Neuronal stem cell (in vitro differentiated cells): ENCODE results near the gene TMEM187.

Experiments used
- DNase-seq: peaks from one replicate; pipeline ENCODE4 v3.0.0-alpha.2; 2013; ENCODE audit warnings: low spot score
- H2AFZ ChIP-seq: one replicate; pipeline ENCODE4 v1.6.1; 2013; ENCODE audit warnings: mild to moderate bottlenecking, low read length, inconsistent platforms
- H2AK5ac ChIP-seq: 2 replicates; pipeline ENCODE4 v1.6.1; 2013; ENCODE audit warnings: low read depth, mild to moderate bottlenecking, inconsistent platforms, low read length, moderate library complexity, mixed read lengths
- H2BK120ac ChIP-seq: 2 replicates; pipeline ENCODE4 v1.6.1; 2013; ENCODE audit warnings: low read depth, mild to moderate bottlenecking, inconsistent platforms, low read length, moderate library complexity, mixed read lengths
- H2BK12ac ChIP-seq: one replicate; pipeline ENCODE4 v1.6.1; 2013; ENCODE audit warnings: low read length, inconsistent platforms
- H2BK15ac ChIP-seq: 2 replicates; pipeline ENCODE4 v1.6.1; 2013; ENCODE audit warnings: mild to moderate bottlenecking, low read length, inconsistent platforms, mixed read lengths
- H2BK5ac ChIP-seq: one replicate; pipeline ENCODE4 v1.6.1; 2013; ENCODE audit warnings: inconsistent platforms, mild to moderate bottlenecking, low read length, moderate library complexity
- H3K14ac ChIP-seq: one replicate; pipeline ENCODE4 v1.6.1; 2013; ENCODE audit warnings: low read length, inconsistent platforms
- H3K18ac ChIP-seq: 2 replicates; pipeline ENCODE4 v1.6.1; 2013; ENCODE audit warnings: low read length, inconsistent platforms
- H3K23ac ChIP-seq: 2 replicates; pipeline ENCODE4 v1.6.1; 2013; ENCODE audit warnings: low read depth, mild to moderate bottlenecking, mixed read lengths, low read length, inconsistent platforms; ENCODE audit not compliant: poor library complexity
- H3K27ac ChIP-seq: replicated peaks from 3 replicates; pipeline ENCODE4 v1.5.1; 2013; ENCODE audit warnings: low read length, inconsistent platforms
- H3K27me3 ChIP-seq, 3 experiments: 2 replicates each; pipeline ENCODE4 v1.6.1; 2013; ENCODE audit warnings: low read length in 3 of 3, mild to moderate bottlenecking in 2 of 3, inconsistent platforms in 1 of 3, low read depth in 1 of 3, mixed read lengths in 1 of 3, moderate library complexity in 1 of 3; ENCODE audit not compliant: control insufficient read depth in 3 of 3, insufficient read depth in 3 of 3
- H3K36me3 ChIP-seq, 2 donors: replicated peaks in 1 of 2; 2 replicates each; pipeline ENCODE4 v1.6.1; 2013; ENCODE audit warnings: low read length in 2 of 2; ENCODE audit not compliant: control insufficient read depth in 2 of 2, insufficient read depth in 2 of 2
- H3K4ac ChIP-seq: 2 replicates; pipeline ENCODE4 v1.6.1; 2013; ENCODE audit warnings: inconsistent platforms, mild to moderate bottlenecking, low read length, moderate library complexity
- H3K4me1 ChIP-seq, 2 donors: 1 replicate in 1 of 2; 2 replicates in 1 of 2; pipeline ENCODE4 v1.6.1; 2013; ENCODE audit warnings: low read length in 2 of 2, low read depth in 1 of 2; ENCODE audit not compliant: control insufficient read depth in 2 of 2, insufficient read depth in 1 of 2
- H3K4me2 ChIP-seq: one replicate; pipeline ENCODE4 v1.6.1; 2013; ENCODE audit warnings: mild to moderate bottlenecking, low read length, inconsistent platforms; ENCODE audit not compliant: insufficient read depth, poor library complexity, severe bottlenecking
- H3K4me3 ChIP-seq, 2 donors: 2 replicates each; pipeline ENCODE4 v1.5.1; 2013; ENCODE audit warnings: low read length in 2 of 2, mild to moderate bottlenecking in 2 of 2, inconsistent platforms in 1 of 2, moderate library complexity in 1 of 2
- H3K79me1 ChIP-seq: one replicate; pipeline ENCODE4 v1.6.1; 2013; ENCODE audit warnings: low read depth, mild to moderate bottlenecking, inconsistent platforms, low read length, moderate library complexity
- H3K9ac ChIP-seq: one replicate; pipeline ENCODE4 v1.6.1; 2013; ENCODE audit warnings: mild to moderate bottlenecking, low read depth, low read length, inconsistent platforms; ENCODE audit not compliant: poor library complexity
- H3K9me3 ChIP-seq, 2 donors: replicated peaks in 1 of 2; 2 replicates each; pipeline versions ENCODE3 to v1.6.1; 2013; ENCODE audit warnings: low read length in 2 of 2, mild to moderate bottlenecking in 2 of 2, inconsistent platforms in 1 of 2, low read depth in 1 of 2, mixed read lengths in 1 of 2, moderate library complexity in 1 of 2; ENCODE audit not compliant: control insufficient read depth in 2 of 2, insufficient read depth in 1 of 2
- H4K8ac ChIP-seq: one replicate; pipeline ENCODE4 v1.6.1; 2013; ENCODE audit warnings: low read depth, mild to moderate bottlenecking, inconsistent platforms, low read length, moderate library complexity
- H4K91ac ChIP-seq: one replicate; pipeline ENCODE4 v1.6.1; 2013; ENCODE audit warnings: low read length, low read depth, mild to moderate bottlenecking, inconsistent platforms; ENCODE audit not compliant: poor library complexity
- WGBS, 2 donors: extraction: QIAGEN DNeasy Blood & Tissue Kit; methylation state at CpG; one replicate each; pipeline ENCODE4 v1.1.7; 2013; ENCODE audit warnings: missing lambda C conversion rate in 2 of 2, mixed read lengths in 1 of 2; ENCODE audit not compliant: insufficient read length in 2 of 2, insufficient replicate concordance in 1 of 2; ENCODE audit errors: extremely low coverage in 2 of 2; 5-methylcytosine and 5-hydroxymethylcytosine counted together

TMEM187 gene

DNA sequence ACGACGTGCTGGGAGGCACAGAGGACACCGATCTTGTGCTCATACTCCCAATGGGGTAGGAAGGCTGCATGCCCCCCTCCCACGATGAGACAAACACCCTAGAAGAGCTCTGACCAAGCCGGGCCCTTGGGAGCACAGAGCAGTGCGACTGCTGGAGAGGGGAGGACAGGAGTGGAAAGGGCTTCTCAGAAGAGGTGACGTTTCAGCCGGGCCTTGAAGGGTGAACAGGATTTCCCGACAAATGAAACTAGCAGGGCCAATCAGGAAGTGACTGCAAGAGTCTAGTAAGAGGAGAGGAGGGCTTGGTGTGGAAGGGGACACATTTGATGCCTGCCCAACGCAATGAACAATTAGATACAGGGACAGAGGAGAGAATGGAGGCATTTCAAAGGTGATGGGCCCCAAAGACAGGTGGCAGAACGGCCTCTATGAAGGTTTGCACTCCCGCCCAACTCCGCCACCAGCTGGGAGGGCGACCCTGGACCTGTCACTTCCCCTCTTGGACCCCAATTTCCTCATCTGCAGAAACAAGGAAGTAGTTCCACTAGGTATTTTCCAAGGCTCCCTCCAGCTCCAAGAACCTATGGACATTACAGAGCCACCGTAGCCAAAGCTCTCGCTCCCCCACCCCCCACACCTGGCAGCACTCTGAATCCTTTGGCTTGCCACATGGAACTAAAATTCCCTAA lies 4.9 kb upstream of the TMEM187 start:
- DNase-seq = no peak
- no CpG with 5 or more reads among the region's 16 CpGs for WGBS, 2 donors
- H3K27ac ChIP-seq = no peak overlapping the region

GRCh38 chrX:153968255-153968654 lies 4.3 kb upstream of the TMEM187 start:
- peaks cover 16 to 24% of the 10 kb centered on the region in 2 donors for H3K4me1 ChIP-seq
- H3K27me3 ChIP-seq = peaks cover 0 to 6% (median 0%) of the 10 kb centered on the region in 3 experiments
- no CpG with 5 or more reads among the region's 9 CpGs for WGBS, 2 donors
- no peak overlapping the region for H3K23ac ChIP-seq
- peaks cover 4 to 61% of the 10 kb centered on the region in 2 donors for H3K36me3 ChIP-seq
- H3K18ac ChIP-seq = no peak overlapping the region
- H3K4me3 ChIP-seq = peak overlapping the region in 1 of 2 donors; percentile 34
- no peak overlapping the region for H2BK5ac ChIP-seq
- H2BK120ac ChIP-seq = no peak overlapping the region
- H3K79me1 ChIP-seq = peaks cover 3% of the 10 kb centered on the region
- DNase-seq = no peak
- no peak overlapping the region for H3K4ac ChIP-seq
- H4K8ac ChIP-seq = no peak overlapping the region
- no peak overlapping the region for H2AK5ac ChIP-seq
- no peak overlapping the region for H2AFZ ChIP-seq
- peak overlapping the region; percentile 37 for H3K4me2 ChIP-seq
- no peak overlapping the region for H2BK15ac ChIP-seq
- no peaks in the 10 kb centered on the region for H3K9me3 ChIP-seq
- no peak overlapping the region for H2BK12ac ChIP-seq
- no peak overlapping the region for H4K91ac ChIP-seq
- no peak overlapping the region for H3K14ac ChIP-seq
- H3K9ac ChIP-seq = no peak overlapping the region
- H3K27ac ChIP-seq = no peak overlapping the region

More for the DNA sequence above, 4.9 kb upstream of the TMEM187 start:
- no peak overlapping the region for H3K14ac ChIP-seq
- no peaks in the 10 kb centered on the region for H3K9me3 ChIP-seq
- no peak overlapping the region for H4K91ac ChIP-seq
- H3K23ac ChIP-seq = no peak overlapping the region
- no peak overlapping the region for H3K4me3 ChIP-seq
- no peak overlapping the region for H2BK5ac ChIP-seq
- no peak overlapping the region for H4K8ac ChIP-seq
- H3K36me3 ChIP-seq = peaks cover 7 to 66% of the 10 kb centered on the region in 2 donors
- H2BK120ac ChIP-seq = no peak overlapping the region
- peaks cover 16 to 20% of the 10 kb centered on the region in 2 donors for H3K4me1 ChIP-seq
- H3K9ac ChIP-seq = peak overlapping the region; percentile 63
- no peak overlapping the region for H2AK5ac ChIP-seq
- no peak overlapping the region for H2BK15ac ChIP-seq
- no peak overlapping the region for H2BK12ac ChIP-seq
- no peak overlapping the region for H2AFZ ChIP-seq
- H3K18ac ChIP-seq = no peak overlapping the region
- peak overlapping the region; percentile 37 for H3K4me2 ChIP-seq
- peaks cover 0 to 5% (median 0%) of the 10 kb centered on the region in 3 experiments for H3K27me3 ChIP-seq
- H3K4ac ChIP-seq = no peak overlapping the region
- peaks cover 6% of the 10 kb centered on the region for H3K79me1 ChIP-seq

DNA sequence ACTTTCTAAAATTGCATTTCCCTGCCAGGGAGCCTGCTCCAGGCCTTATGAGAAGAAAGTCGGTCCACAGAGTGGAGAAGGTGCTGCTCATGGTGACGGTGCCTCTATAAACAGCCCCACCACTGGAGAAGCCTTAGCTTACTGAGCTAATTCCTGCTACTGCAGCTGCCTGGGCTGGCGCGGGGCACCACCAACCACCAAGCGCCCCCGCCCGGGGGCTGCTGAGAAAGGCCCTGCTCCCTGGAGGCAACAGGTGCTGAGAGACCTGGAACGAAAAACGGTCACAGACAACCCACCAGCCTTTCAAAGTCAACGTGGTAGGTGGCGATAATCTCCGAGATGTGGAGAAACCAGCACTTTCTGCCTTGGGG lies 3.8 kb upstream of the TMEM187 start:
- H3K23ac ChIP-seq = no peak overlapping the region
- peak overlapping the region; percentile 69 for H3K4me2 ChIP-seq
- no peak overlapping the region for H3K27ac ChIP-seq
- no peak overlapping the region for H3K4ac ChIP-seq
- no peak overlapping the region for H2BK12ac ChIP-seq
- no peak overlapping the region for H4K91ac ChIP-seq
- H3K36me3 ChIP-seq = peaks cover 4 to 56% of the 10 kb centered on the region in 2 donors
- no peak overlapping the region for H2AFZ ChIP-seq
- no peak overlapping the region for H3K18ac ChIP-seq
- H3K27me3 ChIP-seq = peaks cover 0 to 9% (median 0%) of the 10 kb centered on the region in 3 experiments
- H3K4me3 ChIP-seq = peak overlapping the region; percentile 66 to 80
- no peak overlapping the region for H2AK5ac ChIP-seq
- no peak overlapping the region for H2BK15ac ChIP-seq
- H3K79me1 ChIP-seq = peaks cover 3% of the 10 kb centered on the region
- H4K8ac ChIP-seq = no peak overlapping the region
- no peak overlapping the region for H2BK120ac ChIP-seq
- DNase-seq = no peak
- H3K14ac ChIP-seq = no peak overlapping the region
- no peak overlapping the region for H2BK5ac ChIP-seq
- WGBS, 2 donors = no CpG with 5 or more reads among the region's 12 CpGs
- no peak overlapping the region for H3K9ac ChIP-seq
- H3K9me3 ChIP-seq = no peaks in the 10 kb centered on the region
- H3K4me1 ChIP-seq = peaks cover 16 to 28% of the 10 kb centered on the region in 2 donors

DNA sequence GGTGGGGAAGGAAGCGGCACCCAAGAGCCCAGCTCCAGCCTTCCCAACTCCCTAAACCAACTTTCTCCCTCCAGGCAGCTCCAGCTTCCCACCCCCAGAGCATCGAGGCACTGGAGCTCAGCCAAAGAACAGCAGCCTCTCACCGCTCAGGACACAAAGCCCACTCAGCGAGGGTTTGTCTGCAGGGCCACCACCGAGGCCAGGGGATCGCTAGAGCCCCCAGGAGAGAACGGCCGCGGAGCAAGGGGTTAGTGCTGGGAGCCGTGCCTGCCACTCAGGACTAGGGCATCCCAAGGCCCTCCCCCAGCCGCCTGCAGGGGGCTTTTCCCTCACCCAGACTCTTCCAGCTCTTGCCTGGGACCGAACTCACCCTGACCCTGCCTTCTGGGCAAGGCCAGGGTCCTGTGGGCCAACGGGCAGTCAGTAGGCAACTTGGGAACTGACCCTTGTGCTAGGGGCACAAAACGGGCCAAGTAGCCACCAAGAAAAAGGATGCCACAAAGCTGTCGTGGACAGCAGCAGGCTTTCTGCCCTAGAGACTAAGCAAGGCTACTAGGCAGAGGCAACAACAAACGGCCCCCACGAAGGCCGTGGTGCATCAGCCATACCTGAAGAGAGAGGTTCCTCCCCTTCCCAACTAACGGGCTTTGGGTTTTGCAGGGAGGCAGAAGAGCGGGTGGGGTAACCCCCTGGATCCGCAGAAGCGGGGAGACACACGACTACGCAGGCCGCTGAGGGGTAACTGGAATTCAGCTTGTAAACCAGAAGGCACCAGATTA lies 3.2 kb upstream of the TMEM187 start:
- no peak overlapping the region for H2BK15ac ChIP-seq
- peak overlapping the region; percentile 17 for H3K23ac ChIP-seq
- H4K91ac ChIP-seq = no peak overlapping the region
- no peak overlapping the region for H2AK5ac ChIP-seq
- WGBS, 2 donors = no CpG with 5 or more reads among the region's 25 CpGs
- H3K36me3 ChIP-seq = peaks cover 2 to 50% of the 10 kb centered on the region in 2 donors
- peaks cover 16 to 32% of the 10 kb centered on the region in 2 donors for H3K4me1 ChIP-seq
- no peak overlapping the region for H3K4ac ChIP-seq
- no peak overlapping the region for H2BK120ac ChIP-seq
- peaks cover 8% of the 10 kb centered on the region for H3K79me1 ChIP-seq
- H3K14ac ChIP-seq = peak overlapping the region; percentile 38
- no peak overlapping the region for H2BK12ac ChIP-seq
- peak overlapping the region; percentile 66 to 80 for H3K4me3 ChIP-seq
- no peaks in the 10 kb centered on the region for H3K9me3 ChIP-seq
- H3K27ac ChIP-seq = peak overlapping the region; percentile 70
- no peak overlapping the region for H2AFZ ChIP-seq
- DNase-seq = no peak
- H3K27me3 ChIP-seq = peaks cover 0 to 12% (median 0%) of the 10 kb centered on the region in 3 experiments
- no peak overlapping the region for H3K18ac ChIP-seq
- peak overlapping the region; percentile 84 for H3K9ac ChIP-seq
- peak overlapping the region; percentile 69 for H3K4me2 ChIP-seq
- H2BK5ac ChIP-seq = no peak overlapping the region
- H4K8ac ChIP-seq = no peak overlapping the region
